Cardiac fibroblast (primary cell): ENCODE data around the gene EPAS1.

Experiments used
- DNase-seq, 2 donors: peaks; one replicate each; pipeline versions ENCODE4 v3.0.0 to v3.0.0-alpha.2; 2010; ENCODE audit warnings: low read depth in 2 of 2
- H3K4me3 ChIP-seq, 2 donors: replicated peaks in 1 of 2; 1 replicate in 1 of 2; 2 replicates in 1 of 2; pipeline ENCODE4 v1.5.1; 2011; ENCODE audit warnings: low read depth in 2 of 2, low read length in 2 of 2, mild to moderate bottlenecking in 2 of 2, moderate library complexity in 1 of 2
- CTCF ChIP-seq: IDR thresholded peaks from one replicate; pipeline ENCODE4 v1.5.1; 2011; ENCODE audit warnings: low read depth, mild to moderate bottlenecking, low read length, inconsistent platforms

EPAS1 gene

GRCh38 chr2:46298522-46299353 lies 1.5 kb downstream of the EPAS1 start:
- peak; percentile 29 for TF ChIP-seq CTCF
- peak; percentile 64 to 76 for DNase-seq
- peak overlapping the region; percentile 92 to 95 for H3K4me3 ChIP-seq

- peak overlapping the region; percentile 92 to 95 for H3K4me3 ChIP-seq
- peak; percentile 84 to 89 for DNase-seq
- no peak for TF ChIP-seq CTCF
Observed at GRCh38 chr2:46299365-46300263, 2.4 kb downstream of the EPAS1 start.

GRCh38 chr2:46300406-46300832 lies 3.2 kb downstream of the EPAS1 start:
- H3K4me3 ChIP-seq, result peak overlapping the region; percentile 92 to 95
- DNase-seq, result no peak
- peak; percentile 19 for TF ChIP-seq CTCF

GRCh38 chr2:46302005-46302695 lies 4.9 kb downstream of the EPAS1 start:
- TF ChIP-seq CTCF, result no peak
- no peak for DNase-seq
- no peak overlapping the region for H3K4me3 ChIP-seq

GRCh38 chr2:46303233-46303632 lies 6.0 kb downstream of the EPAS1 start:
- no peak overlapping the region for H3K4me3 ChIP-seq
- TF ChIP-seq CTCF, result no peak
- DNase-seq, result no peak

- TF ChIP-seq CTCF, result no peak
- H3K4me3 ChIP-seq, result no peak overlapping the region
- DNase-seq, result no peak
Observed at GRCh38 chr2:46303822-46304221, 6.6 kb downstream of the EPAS1 start.
